Epithelial cell of esophagus (primary cell): ENCODE results near the gene TNPO3.
"Not testable (repeated sequence)": the region's sequence is repeated elsewhere in the genome, so short reads cannot be mapped to it uniquely, and the experiment has no call there.

Experiments
- DNase-seq: peaks from one replicate; pipeline ENCODE4 v3.0.0; 2010; ENCODE audit warnings: low read depth
- H3K4me3 ChIP-seq: 2 replicates; pipeline ENCODE4 v1.5.1; 2011; ENCODE audit warnings: mild to moderate bottlenecking, low read length, control low read depth
- CTCF ChIP-seq: IDR thresholded peaks from 2 replicates; pipeline ENCODE4 v1.5.1; 2011; ENCODE audit warnings: low read depth, mild to moderate bottlenecking, low read length, control low read depth, inconsistent platforms; ENCODE audit not compliant: insufficient read depth; ENCODE audit errors: missing control alignments

The TNPO3 gene

DNA sequence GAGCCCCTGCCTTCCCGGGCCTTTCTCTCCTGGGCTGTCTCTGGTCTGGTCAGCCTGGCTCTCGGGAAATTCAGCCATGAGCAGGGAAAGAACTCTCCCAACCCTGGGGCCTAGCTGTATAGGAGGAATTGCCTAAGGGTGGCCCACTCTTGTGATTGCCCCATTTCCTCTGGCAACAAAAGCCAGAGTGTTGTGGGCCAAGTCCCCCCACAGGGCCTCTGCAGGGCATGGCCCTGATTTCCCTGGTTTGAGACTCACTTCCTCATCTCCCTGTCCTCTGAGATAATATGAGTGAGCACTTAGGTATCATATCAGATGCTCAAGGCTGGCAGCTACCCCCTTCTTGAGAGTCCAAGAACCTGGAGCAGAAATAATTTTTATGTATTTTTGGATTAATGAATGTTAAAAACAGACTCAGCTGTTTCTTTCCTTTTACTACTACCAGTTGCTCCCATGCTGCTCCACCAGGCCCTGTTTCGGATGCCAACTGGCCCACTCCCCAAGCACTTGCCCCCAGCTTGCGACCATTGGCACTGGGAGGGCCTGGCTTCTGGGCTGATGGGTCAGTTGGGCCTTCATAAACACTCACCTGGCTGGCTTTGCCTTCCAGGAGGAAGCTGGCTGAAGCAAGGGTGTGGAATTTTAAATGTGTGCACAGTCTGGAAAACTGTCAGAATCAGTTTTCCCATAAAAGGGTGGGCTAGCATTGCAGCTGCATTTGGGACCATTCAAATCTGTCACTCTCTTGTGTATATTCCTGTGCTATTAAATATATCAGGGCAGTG lies 105.7 kb downstream of the TNPO3 start:
- H3K4me3 ChIP-seq, result no peak overlapping the region
- TF ChIP-seq CTCF, result no peak
- no peak for DNase-seq

DNA sequence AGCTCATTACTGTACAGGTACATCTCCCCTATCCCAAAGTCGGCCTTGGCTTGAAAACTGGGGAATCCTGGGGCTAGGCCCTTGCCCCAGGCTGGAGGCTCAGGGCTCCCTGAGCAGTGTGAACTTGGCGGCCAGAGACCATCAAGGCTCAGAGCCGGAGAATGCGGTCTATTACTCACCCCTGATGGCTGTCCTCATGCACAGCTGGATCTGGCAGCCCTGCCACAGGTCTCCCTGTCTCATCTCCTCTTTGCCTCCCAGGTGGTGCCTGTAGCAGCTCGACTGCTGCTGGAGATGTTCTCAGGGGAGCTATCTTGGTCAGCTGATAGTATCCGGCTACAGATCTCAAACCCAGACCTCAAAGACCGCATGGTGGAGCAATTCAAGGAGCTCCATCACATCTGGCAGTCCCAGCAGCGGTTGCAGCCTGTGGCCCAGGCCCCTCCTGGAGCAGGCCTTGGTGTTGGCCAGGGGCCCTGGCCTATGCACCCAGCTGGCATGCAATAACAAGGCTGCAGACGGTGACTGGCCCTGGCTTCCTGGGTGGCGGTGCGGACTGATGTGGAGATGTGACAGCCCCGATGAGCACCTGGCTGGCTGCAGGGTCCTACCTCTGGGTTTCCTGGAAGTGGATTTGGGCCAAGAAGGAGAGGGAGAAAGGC lies 106.5 kb downstream of the TNPO3 start:
- no peak for DNase-seq
- no peak for TF ChIP-seq CTCF

DNA sequence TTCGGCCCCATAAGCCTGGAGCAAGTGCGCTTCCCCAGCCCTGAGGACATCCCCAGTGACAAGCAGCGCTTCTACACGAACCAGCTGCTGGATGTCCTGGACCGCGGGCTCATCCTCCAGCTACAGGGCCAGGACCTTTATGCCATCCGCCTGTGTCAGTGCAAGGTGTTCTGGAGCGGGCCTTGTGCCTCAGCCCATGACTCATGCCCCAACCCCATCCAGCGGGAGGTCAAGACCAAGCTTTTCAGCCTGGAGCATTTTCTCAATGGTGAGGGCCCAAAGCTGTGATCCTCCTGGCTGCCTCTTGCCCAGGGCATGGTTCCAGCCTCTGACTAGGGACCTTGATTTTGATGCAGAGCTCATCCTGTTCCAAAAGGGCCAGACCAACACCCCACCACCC lies 107.1 kb downstream of the TNPO3 start:
- TF ChIP-seq CTCF, result no peak
- peak; percentile 28 for DNase-seq
- H3K4me3 ChIP-seq, result no peak overlapping the region

More for the DNA sequence above, 106.5 kb downstream of the TNPO3 start:
- no peak overlapping the region for H3K4me3 ChIP-seq

GRCh38 chr7:128946936-128947830 lies 107.7 kb downstream of the TNPO3 start:
- TF ChIP-seq CTCF, result peak; percentile 8
- DNase-seq, result no peak
- H3K4me3 ChIP-seq, result no peak overlapping the region

GRCh38 chr7:128945668-128946366 lies 109.1 kb downstream of the TNPO3 start:
- H3K4me3 ChIP-seq, result no peak overlapping the region
- TF ChIP-seq CTCF, result no peak
- no peak for DNase-seq

GRCh38 chr7:128944487-128945236 lies 110.2 kb downstream of the TNPO3 start:
- no peak overlapping the region for H3K4me3 ChIP-seq
- DNase-seq, result no peak
- TF ChIP-seq CTCF, result no peak

DNA sequence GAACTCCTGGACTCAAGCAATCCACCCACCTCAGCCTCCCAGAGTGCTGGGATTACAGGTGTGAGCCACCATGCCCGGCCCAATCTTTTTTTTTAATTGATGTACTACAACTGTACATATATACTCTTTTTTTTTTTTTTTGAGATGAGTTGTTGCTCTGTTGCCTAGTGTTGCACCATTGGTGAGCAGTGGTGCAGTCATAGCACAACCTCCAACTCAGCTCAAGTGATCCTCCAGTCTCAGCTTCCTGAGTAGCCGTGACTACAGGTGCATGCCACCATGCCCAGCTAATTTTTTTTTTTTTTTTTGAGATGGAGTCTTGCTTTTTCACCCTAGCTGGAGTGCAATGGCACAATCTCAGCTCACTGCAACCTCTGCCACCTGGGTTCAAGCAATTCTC lies 111.7 kb downstream of the TNPO3 start:
- not testable (repeated sequence) for H3K4me3 ChIP-seq, DNase-seq
